Tibial artery (tissue), 4 donors: ENCODE data around the gene ACTL8.

Experiments
- DNase-seq, 2 donors: peaks; one replicate each; pipeline ENCODE4 v3.0.0-alpha.2; 2019
- H3K27ac ChIP-seq, 2 donors: fragments of 200-600 bp; sonication (generic) in 1 of 2; 1 replicate in 1 of 2; 2 replicates in 1 of 2; pipeline ENCODE4 v1.5.1; 2018 to 2019; ENCODE audit warnings: mild to moderate bottlenecking in 1 of 2
- H3K27me3 ChIP-seq, 2 donors: fragments of 200-600 bp; sonication (generic) in 1 of 2; one replicate each; pipeline versions ENCODE4 v1.5.1 to v1.6.0; 2016 to 2019
- H3K36me3 ChIP-seq, 3 donors: fragments of 200-600 bp; sonication (generic) in 2 of 3; one replicate each; pipeline ENCODE4 v1.5.1; 2016 to 2019; ENCODE audit warnings: mild to moderate bottlenecking in 2 of 3
- H3K4me1 ChIP-seq, 4 donors: fragments of 200-600 bp; sonication (generic) in 2 of 4; 1 replicate in 3 of 4; 2 replicates in 1 of 4; pipeline ENCODE4 v1.5.1; 2016 to 2019
- H3K4me3 ChIP-seq, 2 donors: fragments of 200-600 bp; sonication (generic) in 1 of 2; 1 replicate in 1 of 2; 2 replicates in 1 of 2; pipeline ENCODE4 v1.5.1; 2018 to 2019; ENCODE audit warnings: mild to moderate bottlenecking in 2 of 2
- H3K9me3 ChIP-seq, 3 donors: fragments of 200-600 bp; sonication (generic) in 1 of 3; one replicate each; pipeline ENCODE4 v1.5.1; 2016 to 2019
- CTCF ChIP-seq, 2 experiments: fragments of 200-600 bp in 1 of 2; fragments of 450-650 bp in 1 of 2; IDR thresholded peaks; one replicate each; pipeline ENCODE4 v1.5.1; 2017 to 2019; ENCODE audit warnings: antibody characterized with exemption in 2 of 2, mild to moderate bottlenecking in 1 of 2, moderate library complexity in 1 of 2
- intact Hi-C: fragments of 100-400 bp; cut with DNase I; formaldehyde crosslinking; loops from one replicate; pipeline ENCODE4 v1.15.0; 2023; ENCODE audit warnings: low total_unique reads

Gene ACTL8

GRCh38 chr1:17729248-17729647 lies 25.9 kb upstream of the ACTL8 start:
- intact Hi-C loops: no loop called here
- no peaks in the 10 kb centered on the region for H3K36me3 ChIP-seq
- no peaks in the 10 kb centered on the region for H3K4me1 ChIP-seq
- no peak overlapping the region for H3K4me3 ChIP-seq
- H3K27ac ChIP-seq: no peak overlapping the region
- H3K27me3 ChIP-seq: peaks cover 0 to 42% of the 10 kb centered on the region in 2 donors
- no peaks in the 10 kb centered on the region for H3K9me3 ChIP-seq
- no peak for DNase-seq
- TF ChIP-seq CTCF (IDR thresholded peaks at IDR 0.05): no peak

GRCh38 chr1:17729909-17730308 lies 25.2 kb upstream of the ACTL8 start:
- H3K27ac ChIP-seq: no peak overlapping the region
- no peaks in the 10 kb centered on the region for H3K4me1 ChIP-seq
- no peaks in the 10 kb centered on the region for H3K9me3 ChIP-seq
- no peak overlapping the region for H3K4me3 ChIP-seq
- peaks cover 0 to 42% of the 10 kb centered on the region in 2 donors for H3K27me3 ChIP-seq
- TF ChIP-seq CTCF (IDR thresholded peaks at IDR 0.05): no peak
- intact Hi-C loops: no loop called here
- DNase-seq: no peak
- no peaks in the 10 kb centered on the region for H3K36me3 ChIP-seq

GRCh38 chr1:17731460-17731859 lies 23.7 kb upstream of the ACTL8 start:
- Histone ChIP-seq H3K4me3 (no peak overlapping the region), H3K27ac (no peak overlapping the region), H3K27me3 (peaks cover 0 to 44% of the 10 kb centered on the region in 2 donors), H3K36me3 (no peaks in the 10 kb centered on the region), H3K9me3 (no peaks in the 10 kb centered on the region), H3K4me1 (no peaks in the 10 kb centered on the region)
- DNase-seq: no peak
- no peak for TF ChIP-seq CTCF (IDR thresholded peaks at IDR 0.05)
- intact Hi-C loops: no loop called here

- intact Hi-C loops: no loop called here
- H3K36me3 ChIP-seq: no peaks in the 10 kb centered on the region
- no peaks in the 10 kb centered on the region for H3K9me3 ChIP-seq
- H3K4me1 ChIP-seq: no peaks in the 10 kb centered on the region
- H3K27ac ChIP-seq: no peak overlapping the region
- H3K4me3 ChIP-seq: no peak overlapping the region
- H3K27me3 ChIP-seq: peaks cover 0 to 46% of the 10 kb centered on the region in 2 donors
- TF ChIP-seq CTCF (IDR thresholded peaks at IDR 0.05): no peak
- no peak for DNase-seq
Observed at GRCh38 chr1:17732475-17732874, 22.7 kb upstream of the ACTL8 start.

GRCh38 chr1:17733661-17734060 lies 21.5 kb upstream of the ACTL8 start:
- no peak for DNase-seq
- no peak overlapping the region for H3K4me3 ChIP-seq
- peaks cover 0 to 40% of the 10 kb centered on the region in 2 donors for H3K27me3 ChIP-seq
- intact Hi-C loops: no loop called here
- no peaks in the 10 kb centered on the region for H3K9me3 ChIP-seq
- no peak overlapping the region for H3K27ac ChIP-seq
- no peaks in the 10 kb centered on the region for H3K36me3 ChIP-seq
- TF ChIP-seq CTCF (IDR thresholded peaks at IDR 0.05): no peak
- H3K4me1 ChIP-seq: no peaks in the 10 kb centered on the region

- intact Hi-C loops: no loop called here
- H3K4me1 ChIP-seq: no peaks in the 10 kb centered on the region
- H3K36me3 ChIP-seq: no peaks in the 10 kb centered on the region
- H3K4me3 ChIP-seq: no peak overlapping the region
- no peaks in the 10 kb centered on the region for H3K9me3 ChIP-seq
- no peak for TF ChIP-seq CTCF (IDR thresholded peaks at IDR 0.05)
- peaks cover 0 to 40% of the 10 kb centered on the region in 2 donors for H3K27me3 ChIP-seq
- no peak for DNase-seq
- H3K27ac ChIP-seq: no peak overlapping the region
Observed at GRCh38 chr1:17734609-17735008, 20.5 kb upstream of the ACTL8 start.
